Body of pancreas (tissue), 4 donors: ENCODE results near the gene AP1S1. TPM values are rescaled to one million over a fixed set of nuclear protein-coding genes. Genes with fewer than 3 reads are reported as not detected.

Experiments used
- ATAC-seq: fragments of 150-250 bp; one replicate; pipeline ENCODE4 v1.9.1; 2016
- DNase-seq, 4 donors: peaks; one replicate each; pipeline ENCODE4 v3.0.0-alpha.2; 2019
- H3K27ac ChIP-seq, 4 donors: fragments of 200-600 bp; sonication (generic); 1 replicate in 3 of 4; 2 replicates in 1 of 4; pipeline versions ENCODE4 v1.5.1 to v1.6.1; 2016 to 2019; ENCODE audit warnings: mild to moderate bottlenecking in 1 of 4, mixed read lengths in 1 of 4, moderate library complexity in 1 of 4
- H3K27me3 ChIP-seq, 2 donors: fragments of 200-600 bp; sonication (generic); one replicate each; pipeline ENCODE4 v1.6.0; 2016; ENCODE audit warnings: mild to moderate bottlenecking in 1 of 2
- H3K36me3 ChIP-seq, 2 donors: fragments of 200-600 bp; sonication (generic); replicated peaks in 1 of 2; 2 replicates each; pipeline ENCODE4 v1.5.1; 2016; ENCODE audit warnings: low read depth in 2 of 2; ENCODE audit not compliant: insufficient read depth in 1 of 2
- H3K4me1 ChIP-seq: fragments of 200-600 bp; sonication (generic); one replicate; pipeline ENCODE4 v1.6.0; 2016
- H3K4me3 ChIP-seq, 2 donors: fragments of 200-600 bp; sonication (generic); 1 replicate in 1 of 2; 2 replicates in 1 of 2; pipeline ENCODE4 v1.5.1; 2016 to 2019
- H3K9me3 ChIP-seq, 3 donors: fragments of 200-600 bp; sonication (generic); 1 replicate in 2 of 3; 2 replicates in 1 of 3; pipeline ENCODE4 v1.5.1; 2016
- POLR2A ChIP-seq, 3 donors: fragments of 450-650 bp; IDR thresholded peaks; one replicate each; pipeline ENCODE4 v1.6.1; 2016; ENCODE audit warnings: antibody characterized with exemption in 3 of 3, mild to moderate bottlenecking in 2 of 3
- WGBS, 2 donors: methylation state at CpG; one replicate each; pipeline ENCODE4 v1.1.5; 2017; 5-methylcytosine and 5-hydroxymethylcytosine counted together
- intact Hi-C: fragments of 100-400 bp; cut with DNase I; formaldehyde crosslinking; loops from one replicate; pipeline ENCODE4 v1.15.1; 2023
- total RNA-seq, 2 donors: library from RNA; depleted of rRNA; stranded (reverse); fragments of >200 nt; gene quantifications; one replicate each; pipeline ENCODE4 v1.1.0, GENCODE V29; 2016
- TF ChIP-seq, protein P1 (sequence below), 7 experiments: fragments of 450-650 bp in 4 of 7; fragments of 200-600 bp in 3 of 7; sonication (generic) in 3 of 7; IDR thresholded peaks; one replicate each; pipeline ENCODE4 v1.5.1; 2016 to 2019; ENCODE audit warnings: antibody characterized with exemption in 7 of 7

The AP1S1 gene
- total RNA-seq, 2 donors from 2014 or later: 12.2 to 23.6 TPM

GRCh38 chr7:101140339-101140699 is 14.0 kb upstream of the AP1S1 start:
- no peak overlapping the region for H3K27ac ChIP-seq
- DNase-seq (no peak), ATAC-seq (no peak)
- peaks cover 28% of the 10 kb centered on the region for H3K4me1 ChIP-seq
- no peak overlapping the region for H3K4me3 ChIP-seq
- intact Hi-C loops: loop anchor here (5.0 kb wide), 1 partner anchor 142 kb away; no protein-coding TSS in a partner anchor
- H3K36me3 ChIP-seq: no peaks in the 10 kb centered on the region
- 31 to 41% methylated on average over 3 of the region's 3 CpGs for WGBS, 2 donors
- TF ChIP-seq, protein P1, sequence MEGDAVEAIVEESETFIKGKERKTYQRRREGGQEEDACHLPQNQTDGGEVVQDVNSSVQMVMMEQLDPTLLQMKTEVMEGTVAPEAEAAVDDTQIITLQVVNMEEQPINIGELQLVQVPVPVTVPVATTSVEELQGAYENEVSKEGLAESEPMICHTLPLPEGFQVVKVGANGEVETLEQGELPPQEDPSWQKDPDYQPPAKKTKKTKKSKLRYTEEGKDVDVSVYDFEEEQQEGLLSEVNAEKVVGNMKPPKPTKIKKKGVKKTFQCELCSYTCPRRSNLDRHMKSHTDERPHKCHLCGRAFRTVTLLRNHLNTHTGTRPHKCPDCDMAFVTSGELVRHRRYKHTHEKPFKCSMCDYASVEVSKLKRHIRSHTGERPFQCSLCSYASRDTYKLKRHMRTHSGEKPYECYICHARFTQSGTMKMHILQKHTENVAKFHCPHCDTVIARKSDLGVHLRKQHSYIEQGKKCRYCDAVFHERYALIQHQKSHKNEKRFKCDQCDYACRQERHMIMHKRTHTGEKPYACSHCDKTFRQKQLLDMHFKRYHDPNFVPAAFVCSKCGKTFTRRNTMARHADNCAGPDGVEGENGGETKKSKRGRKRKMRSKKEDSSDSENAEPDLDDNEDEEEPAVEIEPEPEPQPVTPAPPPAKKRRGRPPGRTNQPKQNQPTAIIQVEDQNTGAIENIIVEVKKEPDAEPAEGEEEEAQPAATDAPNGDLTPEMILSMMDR (IDR thresholded peaks at IDR 0.05): no peak
- TF ChIP-seq POLR2A (IDR thresholded peaks at IDR 0.05): no peak
- no peaks in the 10 kb centered on the region for H3K9me3 ChIP-seq
- no peaks in the 10 kb centered on the region for H3K27me3 ChIP-seq

- no peak for ATAC-seq
- H3K36me3 ChIP-seq: no peaks in the 10 kb centered on the region
- no peak for TF ChIP-seq POLR2A (IDR thresholded peaks at IDR 0.05)
- TF ChIP-seq, protein P1 (IDR thresholded peaks at IDR 0.05): no peak
- no peaks in the 10 kb centered on the region for H3K9me3 ChIP-seq
- DNase-seq: no peak
- peaks cover 28% of the 10 kb centered on the region for H3K4me1 ChIP-seq
- H3K4me3 ChIP-seq: no peak overlapping the region
- no peaks in the 10 kb centered on the region for H3K27me3 ChIP-seq
- intact Hi-C loops: loop anchor here (5.0 kb wide), 1 partner anchor 141 kb away; no protein-coding TSS in a partner anchor
- WGBS, 2 donors: 82 to 83% methylated on average over 4 of the region's 4 CpGs
- no peak overlapping the region for H3K27ac ChIP-seq
Measured at GRCh38 chr7:101140746-101141382, 13.4 kb upstream of the AP1S1 start.

DNA sequence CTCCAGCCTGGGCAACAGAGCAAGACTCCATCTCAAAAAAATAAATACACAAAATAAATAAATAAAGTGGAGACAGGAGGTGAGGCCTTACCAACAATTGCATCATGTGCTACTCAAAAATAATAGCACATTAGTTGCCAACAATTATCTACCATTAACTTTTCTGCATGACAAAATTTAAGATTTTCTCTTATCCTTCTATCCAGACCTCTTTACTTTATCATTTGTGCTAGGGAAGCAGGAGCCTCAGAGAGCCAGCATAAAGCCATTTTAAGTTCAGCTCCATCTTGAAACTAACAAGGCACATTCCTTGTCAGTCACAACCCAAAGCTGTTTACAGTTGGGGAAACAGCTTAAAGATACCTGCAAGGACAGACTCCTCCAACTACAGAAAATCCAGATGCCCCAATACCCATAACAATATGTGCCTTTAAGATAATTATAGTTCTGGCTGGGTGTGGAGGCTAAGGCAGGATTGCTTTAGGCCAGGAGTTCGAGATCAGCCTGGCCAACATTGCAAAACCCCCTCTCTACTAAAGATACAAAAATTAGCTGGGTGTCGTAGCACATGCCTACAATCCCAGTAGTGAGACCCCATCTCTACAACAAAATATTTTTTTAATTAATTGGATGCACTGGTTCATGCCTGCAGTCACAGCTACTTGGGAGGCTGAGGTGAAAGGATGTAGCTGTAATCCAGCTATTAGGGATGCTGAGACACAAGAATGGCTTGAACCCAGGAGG is 2.2 kb upstream of the AP1S1 start:
- no peaks in the 10 kb centered on the region for H3K9me3 ChIP-seq
- ATAC-seq: no peak
- H3K36me3 ChIP-seq: no peaks in the 10 kb centered on the region
- H3K27ac ChIP-seq: no peak overlapping the region
- H3K4me3 ChIP-seq: no peak overlapping the region
- TF ChIP-seq, protein P1 (IDR thresholded peaks at IDR 0.05): no peak
- no peak for TF ChIP-seq POLR2A (IDR thresholded peaks at IDR 0.05)
- peaks cover 15% of the 10 kb centered on the region for H3K4me1 ChIP-seq
- intact Hi-C loops: no loop called here
- WGBS, 2 donors: 62 to 85% methylated on average over 2 of the region's 2 CpGs
- DNase-seq: no peak
- H3K27me3 ChIP-seq: no peaks in the 10 kb centered on the region

GRCh38 chr7:101154693-101155102 is 422 bp downstream of the AP1S1 start:
- Histone ChIP-seq H3K9me3 (no peaks in the 10 kb centered on the region), H3K27ac (peak overlapping the region in 1 of 4 donors; percentile 32), H3K36me3 (no peaks in the 10 kb centered on the region), H3K4me1 (peaks cover 15% of the 10 kb centered on the region), H3K27me3 (no peaks in the 10 kb centered on the region), H3K4me3 (peak overlapping the region; percentile 56 to 86)
- no peak for TF ChIP-seq POLR2A (IDR thresholded peaks at IDR 0.05)
- TF ChIP-seq, protein P1 (IDR thresholded peaks at IDR 0.05): no peak
- DNase-seq (no peak), ATAC-seq (peak; percentile 4)
- WGBS, 2 donors: 1 to 2% methylated on average over 11 to 31 of the region's 34 CpGs
- intact Hi-C loops: no loop called here
